Measurements from ENCODE around the gene SPTY2D1.
"Not testable (repeated sequence)": the region's sequence is repeated elsewhere in the genome, so short reads cannot be mapped to it uniquely, and the experiment has no call there.

- TF ChIP-seq CTCF (IDR thresholded peaks at IDR 0.05); EP300 (IDR thresholded peaks at IDR 0.05; ENCODE audit: low read depth); POLR2AphosphoS5 (IDR thresholded peaks at IDR 0.05): not testable (repeated sequence)
Observed at GRCh38 chr11:18594088-18594487, 40.1 kb downstream of the SPTY2D1 start.
